ENCODE data around the gene FEZF1.

FEZF1 gene

GRCh38 chr7:122339145-122339904 lies 34.8 kb upstream of the FEZF1 start:
- no peak for TF ChIP-seq CTCF (conservative IDR thresholded peaks at IDR 0.05; ENCODE audit: control insufficient read depth, insufficient read depth, low read depth, low read length)
- no peak for DNase-seq (ENCODE audit: low read depth)
- no peak overlapping the region for H3K4me3 ChIP-seq (ENCODE audit: control insufficient read depth, low read depth, low read length)

GRCh38 chr7:122337011-122337410 lies 32.5 kb upstream of the FEZF1 start:
- no peak overlapping the region for H3K4me3 ChIP-seq (ENCODE audit: control insufficient read depth, low read depth, low read length)
- TF ChIP-seq CTCF (conservative IDR thresholded peaks at IDR 0.05; ENCODE audit: control insufficient read depth, insufficient read depth, low read depth, low read length): no peak
- DNase-seq (ENCODE audit: low read depth): no peak

GRCh38 chr7:122329145-122329802 lies 24.7 kb upstream of the FEZF1 start:
- no peak for TF ChIP-seq CTCF (conservative IDR thresholded peaks at IDR 0.05; ENCODE audit: control insufficient read depth, insufficient read depth, low read depth, low read length)
- no peak for DNase-seq (ENCODE audit: low read depth)
- H3K4me3 ChIP-seq (ENCODE audit: control insufficient read depth, low read depth, low read length): no peak overlapping the region

GRCh38 chr7:122327969-122328368 lies 23.4 kb upstream of the FEZF1 start:
- no peak overlapping the region for H3K4me3 ChIP-seq (ENCODE audit: control insufficient read depth, low read depth, low read length)
- TF ChIP-seq CTCF (conservative IDR thresholded peaks at IDR 0.05; ENCODE audit: control insufficient read depth, insufficient read depth, low read depth, low read length): no peak
- DNase-seq (ENCODE audit: low read depth): no peak

GRCh38 chr7:122316467-122317388 lies 12.2 kb upstream of the FEZF1 start:
- no peak for TF ChIP-seq CTCF (conservative IDR thresholded peaks at IDR 0.05; ENCODE audit: control insufficient read depth, insufficient read depth, low read depth, low read length)
- H3K4me3 ChIP-seq (ENCODE audit: control insufficient read depth, low read depth, low read length): no peak overlapping the region
- no peak for DNase-seq (ENCODE audit: low read depth)
